Activated CD4-positive, CD25-positive, alpha-beta regulatory T cell (primary cell): ENCODE data around the gene LRP1.

Experiments
- DNase-seq, 4 experiments: peaks; one replicate each; lab custom pipeline; 2025; lab: John Stamatoyannopoulos, UW

The LRP1 gene

DNA sequence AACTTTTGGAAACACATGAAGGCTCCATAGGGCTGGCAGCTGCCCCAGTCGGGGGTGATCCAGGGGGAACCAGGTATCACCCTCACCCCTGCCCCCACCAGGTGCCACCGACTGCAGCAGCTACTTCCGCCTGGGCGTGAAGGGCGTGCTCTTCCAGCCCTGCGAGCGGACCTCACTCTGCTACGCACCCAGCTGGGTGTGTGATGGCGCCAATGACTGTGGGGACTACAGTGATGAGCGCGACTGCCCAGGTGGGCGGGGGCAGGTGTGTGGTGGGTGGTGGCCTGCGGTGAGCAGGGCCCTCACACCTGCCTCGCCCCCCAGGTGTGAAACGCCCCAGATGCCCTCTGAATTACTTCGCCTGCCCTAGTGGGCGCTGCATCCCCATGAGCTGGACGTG is 66.0 kb downstream of the LRP1 start:
- no peak for DNase-seq

DNA sequence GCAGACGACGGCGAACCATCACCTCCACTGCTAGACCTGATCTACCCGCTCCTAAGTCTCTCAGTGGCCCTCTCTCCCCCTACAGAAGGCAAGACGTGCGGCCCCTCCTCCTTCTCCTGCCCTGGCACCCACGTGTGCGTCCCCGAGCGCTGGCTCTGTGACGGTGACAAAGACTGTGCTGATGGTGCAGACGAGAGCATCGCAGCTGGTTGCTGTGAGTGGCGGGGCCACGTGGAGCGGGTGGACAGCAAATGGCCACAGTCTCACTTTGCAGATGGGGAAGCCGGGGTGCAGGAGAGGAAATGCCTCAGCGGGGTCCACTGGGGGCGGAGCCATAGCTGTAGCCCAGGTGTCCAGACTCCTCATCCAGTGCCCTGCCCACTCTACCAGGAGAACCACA is 66.9 kb downstream of the LRP1 start:
- no peak for DNase-seq

DNA sequence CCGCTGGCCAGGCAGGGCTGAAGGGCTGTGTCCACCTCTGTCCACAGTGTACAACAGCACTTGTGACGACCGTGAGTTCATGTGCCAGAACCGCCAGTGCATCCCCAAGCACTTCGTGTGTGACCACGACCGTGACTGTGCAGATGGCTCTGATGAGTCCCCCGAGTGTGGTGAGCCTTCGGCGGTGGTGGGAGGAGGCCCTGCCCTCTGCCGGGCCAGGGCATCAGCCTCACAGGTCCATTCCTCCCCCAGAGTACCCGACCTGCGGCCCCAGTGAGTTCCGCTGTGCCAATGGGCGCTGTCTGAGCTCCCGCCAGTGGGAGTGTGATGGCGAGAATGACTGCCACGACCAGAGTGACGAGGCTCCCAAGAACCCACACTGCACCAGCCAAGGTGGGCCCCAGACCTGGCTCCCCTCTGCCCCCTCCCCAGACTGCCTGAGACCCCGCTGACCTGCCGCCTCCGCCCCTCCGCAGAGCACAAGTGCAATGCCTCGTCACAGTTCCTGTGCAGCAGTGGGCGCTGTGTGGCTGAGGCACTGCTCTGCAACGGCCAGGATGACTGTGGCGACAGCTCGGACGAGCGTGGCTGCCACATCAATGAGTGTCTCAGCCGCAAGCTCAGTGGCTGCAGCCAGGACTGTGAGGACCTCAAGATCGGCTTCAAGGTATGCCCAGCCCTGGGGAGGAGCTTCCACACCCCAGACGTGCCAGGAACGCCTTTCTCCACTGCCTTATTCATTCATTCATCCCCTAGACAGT is 67.5 kb downstream of the LRP1 start:
- no peak for DNase-seq

DNA sequence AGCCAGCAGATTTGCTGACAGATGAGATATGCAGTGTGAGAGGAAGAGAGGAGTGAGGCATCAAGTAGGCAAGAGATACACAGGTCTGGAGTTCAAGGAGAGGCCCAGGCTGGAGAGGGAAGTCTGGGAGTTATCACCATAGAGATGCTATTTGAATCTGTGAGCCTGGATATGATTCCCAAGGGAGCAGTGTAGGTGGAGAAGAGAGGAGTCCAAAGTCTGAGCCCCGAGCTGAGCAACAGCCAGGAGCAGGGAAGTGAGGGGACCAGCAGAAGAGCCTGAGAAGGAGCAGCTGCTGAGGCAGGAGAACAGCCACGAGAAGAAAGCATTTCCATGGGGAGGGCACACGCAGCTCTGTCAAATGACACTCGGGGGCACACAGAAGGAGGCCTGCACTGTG is 68.2 kb downstream of the LRP1 start:
- DNase-seq: no peak

DNA sequence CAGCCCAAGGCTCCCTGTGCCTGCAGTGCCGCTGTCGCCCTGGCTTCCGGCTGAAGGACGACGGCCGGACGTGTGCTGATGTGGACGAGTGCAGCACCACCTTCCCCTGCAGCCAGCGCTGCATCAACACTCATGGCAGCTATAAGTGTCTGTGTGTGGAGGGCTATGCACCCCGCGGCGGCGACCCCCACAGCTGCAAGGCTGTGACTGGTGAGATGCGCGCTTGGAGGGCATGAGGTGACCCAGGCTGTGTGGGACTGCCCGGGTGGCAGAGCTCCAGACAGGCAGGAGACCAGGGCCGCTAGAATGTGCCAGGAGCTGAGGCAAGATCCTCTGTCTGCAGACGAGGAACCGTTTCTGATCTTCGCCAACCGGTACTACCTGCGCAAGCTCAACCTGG is 68.7 kb downstream of the LRP1 start:
- DNase-seq: no peak

DNA sequence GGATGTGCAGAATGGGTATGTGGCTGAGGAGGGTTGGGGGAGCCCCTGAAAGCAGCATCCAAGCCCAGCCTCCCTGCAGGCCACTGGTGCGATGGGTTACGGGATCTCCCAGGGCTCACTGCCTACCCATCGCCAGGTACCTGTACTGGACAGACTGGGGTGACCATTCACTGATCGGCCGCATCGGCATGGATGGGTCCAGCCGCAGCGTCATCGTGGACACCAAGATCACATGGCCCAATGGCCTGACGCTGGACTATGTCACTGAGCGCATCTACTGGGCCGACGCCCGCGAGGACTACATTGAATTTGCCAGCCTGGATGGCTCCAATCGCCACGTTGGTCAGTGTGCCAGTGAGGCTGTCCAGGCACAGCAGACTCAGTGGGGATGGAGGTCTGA is 70.0 kb downstream of the LRP1 start:
- DNase-seq: no peak

DNA sequence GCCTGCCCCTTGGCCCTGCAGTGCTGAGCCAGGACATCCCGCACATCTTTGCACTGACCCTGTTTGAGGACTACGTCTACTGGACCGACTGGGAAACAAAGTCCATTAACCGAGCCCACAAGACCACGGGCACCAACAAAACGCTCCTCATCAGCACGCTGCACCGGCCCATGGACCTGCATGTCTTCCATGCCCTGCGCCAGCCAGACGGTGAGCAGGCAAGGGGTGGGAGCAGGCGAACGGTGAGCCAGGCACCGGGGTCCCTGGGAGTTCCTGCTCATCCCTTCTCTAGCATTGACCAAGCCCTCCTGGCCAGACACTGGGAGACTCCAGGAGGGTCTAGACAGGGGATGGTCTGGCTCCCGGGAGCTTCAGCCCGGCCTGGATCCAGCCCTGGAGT is 70.9 kb downstream of the LRP1 start:
- DNase-seq: no peak

DNA sequence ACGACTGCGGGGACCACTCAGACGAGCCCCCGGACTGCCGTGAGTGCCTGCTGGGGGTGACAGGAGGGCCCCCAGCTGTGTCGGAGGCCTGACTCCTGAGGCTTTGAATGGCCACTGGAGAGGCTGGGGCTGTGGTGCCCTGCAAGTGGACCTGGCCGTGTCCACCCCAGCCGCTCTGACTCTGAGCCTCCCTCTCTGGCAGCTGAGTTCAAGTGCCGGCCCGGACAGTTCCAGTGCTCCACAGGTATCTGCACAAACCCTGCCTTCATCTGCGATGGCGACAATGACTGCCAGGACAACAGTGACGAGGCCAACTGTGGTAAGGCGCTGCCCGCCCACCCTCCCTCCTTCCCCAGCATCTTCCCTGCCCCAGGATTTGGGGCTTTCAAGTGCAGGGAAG is 72.2 kb downstream of the LRP1 start:
- no peak for DNase-seq

DNA sequence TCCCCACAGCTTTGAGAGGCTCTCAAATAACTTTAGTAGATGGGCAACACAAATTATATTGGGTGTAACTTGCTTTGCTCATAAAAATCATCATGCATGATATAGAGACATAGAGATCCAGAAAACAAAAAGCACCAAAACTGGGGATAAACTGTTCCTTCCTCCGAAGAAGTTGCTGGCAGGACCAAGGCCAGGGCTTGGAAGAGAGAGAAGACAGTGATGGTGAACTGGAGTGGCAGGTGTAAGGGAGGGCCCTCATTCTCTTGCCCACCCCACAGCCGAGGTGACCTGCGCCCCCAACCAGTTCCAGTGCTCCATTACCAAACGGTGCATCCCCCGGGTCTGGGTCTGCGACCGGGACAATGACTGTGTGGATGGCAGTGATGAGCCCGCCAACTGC is 72.9 kb downstream of the LRP1 start:
- no peak for DNase-seq

DNA sequence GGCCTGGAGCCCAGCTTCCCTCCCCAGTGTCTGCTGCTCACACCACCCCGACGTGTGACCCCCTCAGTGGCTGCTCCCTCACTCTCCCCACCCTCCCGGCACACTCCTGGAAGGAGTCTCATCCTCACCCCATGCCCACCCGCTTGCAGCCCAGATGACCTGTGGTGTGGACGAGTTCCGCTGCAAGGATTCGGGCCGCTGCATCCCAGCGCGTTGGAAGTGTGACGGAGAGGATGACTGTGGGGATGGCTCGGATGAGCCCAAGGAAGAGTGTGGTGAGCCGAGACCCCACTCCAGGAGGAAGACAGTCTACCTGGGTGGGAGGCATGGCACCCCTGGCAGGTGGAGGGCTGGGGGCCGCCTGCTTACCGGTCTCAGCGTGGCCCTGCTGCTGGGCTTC is 73.3 kb downstream of the LRP1 start:
- DNase-seq: no peak

DNA sequence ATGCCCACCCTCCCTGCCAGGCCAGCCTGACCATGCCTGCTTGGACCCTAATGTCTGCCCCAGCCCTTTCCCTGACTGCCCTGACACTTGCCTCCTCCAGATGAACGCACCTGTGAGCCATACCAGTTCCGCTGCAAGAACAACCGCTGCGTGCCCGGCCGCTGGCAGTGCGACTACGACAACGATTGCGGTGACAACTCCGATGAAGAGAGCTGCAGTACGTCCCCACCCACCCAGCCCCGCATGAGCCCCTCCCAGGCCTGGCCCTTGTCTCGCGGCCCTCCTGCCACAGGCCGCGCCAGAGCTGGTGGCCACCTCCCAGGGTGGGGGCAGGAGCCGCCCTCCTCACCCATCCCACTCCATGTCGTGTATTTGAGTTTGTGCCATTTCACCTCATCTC is 74.0 kb downstream of the LRP1 start:
- no peak for DNase-seq

DNA sequence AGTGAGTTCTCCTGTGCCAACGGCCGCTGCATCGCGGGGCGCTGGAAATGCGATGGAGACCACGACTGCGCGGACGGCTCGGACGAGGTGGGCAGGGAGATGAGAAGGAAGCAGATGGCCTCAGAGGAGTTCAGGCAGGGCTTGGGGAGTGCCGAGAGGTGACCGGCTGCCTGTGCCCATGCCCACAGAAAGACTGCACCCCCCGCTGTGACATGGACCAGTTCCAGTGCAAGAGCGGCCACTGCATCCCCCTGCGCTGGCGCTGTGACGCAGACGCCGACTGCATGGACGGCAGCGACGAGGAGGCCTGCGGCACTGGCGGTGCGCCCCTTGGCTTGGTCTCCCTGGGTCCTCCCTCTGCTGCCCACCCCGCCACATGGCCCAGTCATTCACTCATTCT is 74.9 kb downstream of the LRP1 start:
- DNase-seq: no peak

DNA sequence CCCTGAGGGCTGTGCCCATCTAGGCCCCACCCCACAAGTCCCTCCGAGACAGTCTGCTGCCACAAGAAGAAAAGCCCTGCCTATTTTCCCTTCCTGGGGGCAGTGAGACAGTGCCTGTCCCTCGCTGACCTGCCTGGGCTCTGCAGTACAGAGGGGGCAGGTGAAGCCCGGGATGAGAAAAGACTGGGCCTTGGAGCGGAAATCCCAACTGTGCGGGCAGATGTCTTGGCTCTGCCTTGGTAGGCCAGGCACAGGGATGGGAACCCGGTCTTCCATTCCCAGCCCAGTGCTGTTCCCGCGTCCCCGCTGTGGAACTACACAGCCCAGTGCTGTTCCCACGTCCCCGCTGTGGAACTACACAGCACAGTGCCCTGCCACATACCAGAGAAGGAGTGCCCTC is 75.5 kb downstream of the LRP1 start:
- no peak for DNase-seq

DNA sequence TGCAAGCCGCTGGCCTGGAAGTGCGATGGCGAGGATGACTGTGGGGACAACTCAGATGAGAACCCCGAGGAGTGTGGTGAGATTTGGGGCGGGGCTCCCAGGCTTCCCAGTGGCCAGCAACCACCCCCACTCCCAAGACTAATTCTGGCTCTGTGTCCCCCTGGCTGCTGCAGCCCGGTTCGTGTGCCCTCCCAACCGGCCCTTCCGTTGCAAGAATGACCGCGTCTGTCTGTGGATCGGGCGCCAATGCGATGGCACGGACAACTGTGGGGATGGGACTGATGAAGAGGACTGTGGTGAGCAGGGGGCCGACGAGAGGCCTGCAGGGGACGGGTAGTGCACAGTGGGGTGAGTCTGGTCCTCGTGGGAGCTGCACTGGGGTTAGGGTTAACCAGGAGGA is 76.2 kb downstream of the LRP1 start:
- DNase-seq: no peak

DNA sequence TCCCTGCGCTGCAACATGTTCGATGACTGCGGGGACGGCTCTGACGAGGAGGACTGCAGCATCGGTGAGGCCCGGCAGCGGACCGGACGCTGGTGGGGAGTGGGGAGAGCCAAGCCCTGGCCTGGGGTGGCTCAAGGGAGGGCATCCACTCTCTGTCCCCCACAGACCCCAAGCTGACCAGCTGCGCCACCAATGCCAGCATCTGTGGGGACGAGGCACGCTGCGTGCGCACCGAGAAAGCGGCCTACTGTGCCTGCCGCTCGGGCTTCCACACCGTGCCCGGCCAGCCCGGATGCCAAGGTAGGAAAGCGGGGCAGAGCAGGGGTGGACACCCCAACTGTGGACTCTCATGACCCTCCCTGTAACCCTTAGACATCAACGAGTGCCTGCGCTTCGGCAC is 76.9 kb downstream of the LRP1 start:
- no peak for DNase-seq

DNA sequence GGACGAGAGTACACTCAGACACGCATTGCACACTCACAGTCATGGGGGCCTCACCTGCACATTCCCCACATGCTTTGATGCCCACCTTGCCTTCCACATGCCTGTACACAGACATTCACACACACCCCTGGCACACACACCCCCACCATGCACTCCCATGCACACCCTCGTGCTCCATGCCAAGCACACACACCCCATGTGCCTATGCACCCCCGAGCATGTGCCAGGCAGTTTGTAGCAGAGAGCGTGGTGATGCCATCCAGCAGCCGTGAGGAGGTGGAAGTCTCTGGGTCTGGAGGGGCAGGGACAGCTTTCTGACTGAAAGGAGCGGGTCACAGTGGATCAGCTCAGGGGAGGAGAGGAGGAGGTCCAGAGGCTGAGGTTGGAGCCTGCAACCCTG is 77.6 kb downstream of the LRP1 start:
- no peak for DNase-seq

DNA sequence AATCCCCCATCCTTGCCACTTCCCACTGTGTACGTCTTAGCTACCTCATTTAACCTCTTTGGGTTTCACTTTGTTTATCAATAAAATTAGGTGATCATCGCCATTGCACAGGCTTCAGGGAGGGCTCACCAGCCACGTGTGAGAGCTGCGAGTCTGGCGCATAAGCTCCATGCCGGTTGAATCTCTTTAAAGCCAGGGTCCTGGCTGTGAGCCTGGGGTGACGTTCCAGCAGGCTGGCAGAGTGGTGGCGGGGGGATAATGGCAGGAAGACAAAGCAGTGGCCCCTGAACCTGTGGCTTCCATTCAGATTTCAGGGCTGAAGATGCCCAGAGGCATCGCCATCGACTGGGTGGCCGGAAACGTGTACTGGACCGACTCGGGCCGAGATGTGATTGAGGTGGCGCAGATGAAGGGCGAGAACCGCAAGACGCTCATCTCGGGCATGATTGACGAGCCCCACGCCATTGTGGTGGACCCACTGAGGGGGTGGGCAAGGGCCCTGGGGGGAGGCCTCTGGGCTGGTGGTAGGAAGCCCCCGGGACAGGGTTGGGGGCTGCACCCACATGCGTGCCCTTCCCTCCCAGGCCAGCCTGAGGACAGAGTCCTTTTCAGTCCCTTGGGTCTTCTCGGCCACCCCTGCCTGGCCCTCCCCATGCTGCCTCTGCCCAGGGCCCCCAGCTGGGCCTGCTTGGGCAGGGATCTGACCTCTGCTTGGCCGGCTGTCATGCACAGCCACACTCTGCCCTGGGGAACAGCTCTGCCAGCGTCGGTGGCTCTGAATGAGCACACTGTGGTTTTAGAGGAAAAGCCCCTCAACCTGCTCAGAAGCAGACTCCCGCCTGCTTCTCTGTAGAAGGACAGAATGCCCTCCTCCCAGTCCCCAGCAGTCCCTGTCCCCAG is 79.7 kb downstream of the LRP1 start:
- no peak for DNase-seq

DNA sequence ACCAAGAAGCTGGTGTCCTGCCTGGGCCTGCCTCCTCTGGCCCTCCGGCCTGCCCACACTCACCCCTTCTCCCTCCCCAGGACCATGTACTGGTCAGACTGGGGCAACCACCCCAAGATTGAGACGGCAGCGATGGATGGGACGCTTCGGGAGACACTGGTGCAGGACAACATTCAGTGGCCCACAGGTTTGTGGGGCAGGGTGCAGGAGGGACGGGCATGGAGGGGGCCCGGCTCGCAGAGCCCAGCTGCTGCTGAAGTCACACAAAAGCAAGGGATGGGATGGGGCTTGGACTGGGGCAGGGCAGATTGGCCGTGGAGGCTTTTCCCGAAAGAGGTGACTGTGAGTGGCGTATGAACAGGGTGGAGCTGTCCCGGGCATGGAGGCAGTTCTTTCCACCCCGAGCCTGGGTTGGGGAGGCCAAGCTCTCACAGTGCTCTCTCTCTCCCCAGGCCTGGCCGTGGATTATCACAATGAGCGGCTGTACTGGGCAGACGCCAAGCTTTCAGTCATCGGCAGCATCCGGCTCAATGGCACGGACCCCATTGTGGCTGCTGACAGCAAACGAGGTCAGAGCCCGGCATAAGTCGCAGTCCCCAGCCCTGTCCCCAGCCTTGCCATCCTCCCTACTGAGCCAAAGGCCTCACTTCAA is 80.5 kb downstream of the LRP1 start:
- no peak for DNase-seq

DNA sequence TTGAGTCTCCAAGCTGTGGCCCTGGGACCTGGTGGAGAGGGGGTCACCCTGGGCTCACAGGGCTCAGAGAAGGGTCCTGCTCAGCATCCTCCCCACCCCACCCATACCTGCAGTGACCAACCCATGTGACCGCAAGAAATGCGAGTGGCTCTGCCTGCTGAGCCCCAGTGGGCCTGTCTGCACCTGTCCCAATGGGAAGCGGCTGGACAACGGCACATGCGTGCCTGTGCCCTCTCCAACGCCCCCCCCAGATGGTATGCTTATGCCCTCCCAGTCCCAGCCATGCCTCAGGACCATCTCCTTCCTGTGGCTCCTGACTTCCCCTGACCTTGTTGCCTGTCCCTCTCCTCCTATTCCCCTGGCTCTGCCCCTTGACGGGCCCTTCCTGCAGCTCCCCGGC is 81.6 kb downstream of the LRP1 start:
- no peak for DNase-seq

DNA sequence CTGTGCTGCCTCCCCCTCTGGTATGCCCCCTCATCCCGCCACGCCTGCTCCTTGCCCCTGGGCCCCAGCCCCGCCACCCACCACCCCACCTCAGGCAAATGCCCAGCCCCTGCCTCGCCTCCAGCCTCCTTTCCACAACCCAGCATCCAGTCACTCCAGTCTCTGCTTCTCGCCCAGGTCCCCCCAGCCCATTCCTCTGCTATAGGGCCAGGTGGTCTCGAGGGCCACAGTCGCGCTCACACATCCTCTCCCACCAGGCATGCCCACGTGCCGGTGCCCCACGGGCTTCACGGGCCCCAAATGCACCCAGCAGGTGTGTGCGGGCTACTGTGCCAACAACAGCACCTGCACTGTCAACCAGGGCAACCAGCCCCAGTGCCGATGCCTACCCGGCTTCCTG is 82.2 kb downstream of the LRP1 start:
- no peak for DNase-seq

DNA sequence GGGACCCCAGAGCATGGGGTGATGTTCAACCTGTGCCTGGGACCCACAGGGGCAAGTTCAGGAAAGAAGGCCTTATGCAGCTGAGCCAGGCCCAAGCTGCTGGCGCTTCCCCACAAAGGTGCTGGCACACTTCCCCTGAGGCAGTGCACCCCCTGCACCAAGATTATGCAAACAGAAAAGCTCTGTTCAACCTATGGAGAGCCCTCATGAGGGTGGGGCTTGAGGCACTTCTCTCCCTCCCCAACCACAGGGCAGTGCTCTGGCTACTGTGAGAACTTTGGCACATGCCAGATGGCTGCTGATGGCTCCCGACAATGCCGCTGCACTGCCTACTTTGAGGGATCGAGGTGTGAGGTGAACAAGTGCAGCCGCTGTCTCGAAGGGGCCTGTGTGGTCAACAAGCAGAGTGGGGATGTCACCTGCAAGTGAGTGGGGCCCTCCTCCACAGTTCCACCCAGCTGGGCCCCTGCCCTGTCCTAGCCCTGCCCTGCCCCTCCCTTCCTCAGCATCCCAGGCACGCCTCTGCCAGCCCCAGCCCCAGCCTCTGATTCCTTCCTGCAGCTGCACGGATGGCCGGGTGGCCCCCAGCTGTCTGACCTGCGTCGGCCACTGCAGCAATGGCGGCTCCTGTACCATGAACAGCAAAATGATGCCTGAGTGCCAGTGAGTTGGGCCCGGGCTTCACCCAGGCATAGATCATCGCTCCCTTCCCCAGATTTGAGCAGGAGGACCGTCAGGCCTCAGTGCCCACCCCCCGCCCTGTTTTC is 82.8 kb downstream of the LRP1 start:
- DNase-seq: no peak
